BJ (cell line): Measurements from ENCODE around the gene STAP2. TPM values are rescaled to one million over a fixed set of nuclear protein-coding genes. Genes with fewer than 3 reads are reported as not detected.

Experiments
- CTCF ChIA-PET: fragments of 350-600 bp; formaldehyde crosslinking; extraction: SDS; loops from one replicate; lab custom pipeline; 2021; ENCODE audit warnings: antibody characterized with exemption, inconsistent platforms; lab: Yijun Ruan, JAX
- POLR2A ChIA-PET: fragments of 300-600 bp; sonication (Branson Sonifier 250); formaldehyde crosslinking; extraction: SDS; loops from one replicate; lab custom pipeline; 2021; ENCODE audit warnings: antibody characterized with exemption; lab: Charles Lee
- DNase-seq: peaks from one replicate; pipeline ENCODE4 v3.0.0-alpha.2; 2011; ENCODE audit warnings: low read depth
- H3K27me3 ChIP-seq: 2 replicates; pipeline ENCODE4 v1.6.0; 2011; ENCODE audit warnings: low read length; ENCODE audit not compliant: control insufficient read depth, insufficient read depth
- H3K36me3 ChIP-seq: 2 replicates; pipeline ENCODE4 v1.5.1; 2011; ENCODE audit warnings: low read length; ENCODE audit not compliant: control insufficient read depth, insufficient read depth
- H3K4me3 ChIP-seq: 2 replicates; pipeline ENCODE4 v1.5.1; 2011; ENCODE audit warnings: low read depth, mild to moderate bottlenecking, control low read depth, low read length
- CTCF ChIP-seq: IDR thresholded peaks from 2 replicates; pipeline ENCODE4 v1.5.1; 2011; ENCODE audit warnings: low read depth, mild to moderate bottlenecking, control low read depth, inconsistent platforms, low read length, moderate library complexity; ENCODE audit not compliant: insufficient read depth
- polyA plus RNA-seq: library from polyadenylated mRNA; depleted of rRNA; stranded (reverse); fragments of >200 nt; gene quantifications from 2 replicates; pipeline ENCODE4 v1.2.3, GENCODE V29; 2011

Gene STAP2
- polyA plus RNA-seq, 1 experiment = 7.8 TPM

GRCh38 chr19:4366666-4367335 lies 28.2 kb upstream of the STAP2 start:
- no peak overlapping the region for H3K4me3 ChIP-seq
- ChIA-PET CTCF (interaction anchor here (0.8 to 5.7 kb wide), 3 partner anchors 14 to 34 kb away, joined by 3 to 49 read pairs (median 4); partner anchors contain the start of gene SH3GL1), POLR2A (no interaction called here)
- TF ChIP-seq CTCF = no peak
- H3K27me3 ChIP-seq = no peaks in the 10 kb centered on the region
- H3K36me3 ChIP-seq = peaks cover 43% of the 10 kb centered on the region
- DNase-seq = no peak

GRCh38 chr19:4365791-4366665 lies 27.4 kb upstream of the STAP2 start:
- TF ChIP-seq CTCF = no peak
- Histone ChIP-seq H3K4me3 (no peak overlapping the region), H3K36me3 (peaks cover 47% of the 10 kb centered on the region), H3K27me3 (no peaks in the 10 kb centered on the region)
- CTCF ChIA-PET = interaction anchor here (0.8 to 5.7 kb wide), 4 partner anchors 8 to 34 kb away, joined by 3 to 49 read pairs (median 3); partner anchors contain the start of gene SH3GL1
- POLR2A ChIA-PET = no interaction called here
- no peak for DNase-seq

- TF ChIP-seq CTCF = no peak
- CTCF ChIA-PET = interaction anchor here (1.1 to 5.7 kb wide), 3 partner anchors 9 to 12 kb away, joined by 3 to 49 read pairs (median 3); no protein-coding TSS in a partner anchor
- Histone ChIP-seq H3K27me3 (no peaks in the 10 kb centered on the region), H3K36me3 (peaks cover 54% of the 10 kb centered on the region), H3K4me3 (no peak overlapping the region)
- DNase-seq = no peak
- POLR2A ChIA-PET = no interaction called here
These were observed 26.7 kb upstream of the STAP2 start for GRCh38 chr19:4365341-4365740.

- ChIA-PET CTCF (interaction anchor here (0.6 to 5.7 kb wide), 3 partner anchors 11 to 36 kb away, joined by 3 to 49 read pairs (median 3); partner anchors contain the start of gene SH3GL1), POLR2A (no interaction called here)
- DNase-seq = no peak
- Histone ChIP-seq H3K36me3 (peaks cover 68% of the 10 kb centered on the region), H3K27me3 (no peaks in the 10 kb centered on the region), H3K4me3 (no peak overlapping the region)
- no peak for TF ChIP-seq CTCF
These were observed 25.1 kb upstream of the STAP2 start for GRCh38 chr19:4363571-4364304.
